ENCODE measurements around the gene ENPP3. TPM values are rescaled to one million over a fixed set of nuclear protein-coding genes. Genes with fewer than 3 reads are reported as not detected.

The ENPP3 gene
- total RNA-seq, 1 experiment from 2014 or later: not detected

GRCh38 chr6:131651782-131652181 is 14.7 kb downstream of the ENPP3 start:
- TF ChIP-seq NR1H2 (CRISPR knock-in tag; IDR thresholded peaks at IDR 0.05): no peak
- TF ChIP-seq ZNF512 (CRISPR knock-in tag; IDR thresholded peaks at IDR 0.05; ENCODE audit: borderline replicate concordance): no peak
- no peak for TF ChIP-seq ETV6 (CRISPR knock-in tag; IDR thresholded peaks at IDR 0.05)
- TF ChIP-seq ERG (CRISPR knock-in tag; IDR thresholded peaks at IDR 0.05): no peak
- no peak for TF ChIP-seq HMGA2 (CRISPR knock-in tag; IDR thresholded peaks at IDR 0.05)
- no peak for TF ChIP-seq ZNF317 (CRISPR knock-in tag; IDR thresholded peaks at IDR 0.05; ENCODE audit: borderline replicate concordance, low read depth)
- no peak for TF ChIP-seq FOXJ3 (CRISPR knock-in tag; IDR thresholded peaks at IDR 0.05; ENCODE audit: borderline replicate concordance)
- TF ChIP-seq TCF7 (CRISPR knock-in tag; IDR thresholded peaks at IDR 0.05; ENCODE audit: low read depth): no peak
- no peak for TF ChIP-seq CREB1 (CRISPR knock-in tag; IDR thresholded peaks at IDR 0.05)
- TF ChIP-seq ZNF671 (CRISPR knock-in tag; IDR thresholded peaks at IDR 0.05): no peak
- TF ChIP-seq TEAD1 (CRISPR knock-in tag; IDR thresholded peaks at IDR 0.05): no peak
- no peak for TF ChIP-seq GRHL2 (CRISPR knock-in tag; IDR thresholded peaks at IDR 0.05; ENCODE audit: insufficient replicate concordance, severe bottlenecking)
- no peak for TF ChIP-seq ZNF121 (CRISPR knock-in tag; IDR thresholded peaks at IDR 0.05)
- TF ChIP-seq CTCF (IDR thresholded peaks at IDR 0.05): no peak
- no peak for TF ChIP-seq CBFB (CRISPR knock-in tag; IDR thresholded peaks at IDR 0.05; ENCODE audit: low read depth)
- TF ChIP-seq NFATC4 (CRISPR knock-in tag; IDR thresholded peaks at IDR 0.05): no peak
- no peak for TF ChIP-seq E2F5 (CRISPR knock-in tag; IDR thresholded peaks at IDR 0.05)
- TF ChIP-seq PRDM15 (CRISPR knock-in tag; IDR thresholded peaks at IDR 0.05): no peak
- TF ChIP-seq ZNF281 (CRISPR knock-in tag; IDR thresholded peaks at IDR 0.05): no peak
- no peak for DNase-seq (ENCODE audit: low spot score)
- no peak for ATAC-seq
- Mint-ChIP-seq H3K36me3 (no peaks in the 10 kb centered on the region), H3K27ac (no peak overlapping the region), H3K27me3 (ENCODE audit: low read depth) (peaks cover 37% of the 10 kb centered on the region), H3K4me1 (no peaks in the 10 kb centered on the region), H3K4me3 (no peak overlapping the region), H3K9me3 (no peaks in the 10 kb centered on the region)
- ChIA-PET CTCF (interaction anchor here (1.8 kb wide), 1 partner anchor 24 kb away, joined by 9 read pairs; the partner anchor contains the start of gene MED23), POLR2A (no interaction called here)

Measured in WTC11 (cell line).